HUES64 (cell line): ENCODE measurements around the gene SLC25A45. TPM values are rescaled to one million over a fixed set of nuclear protein-coding genes. Genes with fewer than 3 reads are reported as not detected.

Experiments
- H3K27ac ChIP-seq: 2 replicates; pipeline ENCODE4 v1.7.0; 2013; ENCODE audit warnings: low read depth, low read length, inconsistent platforms
- H3K27me3 ChIP-seq: 2 replicates; pipeline ENCODE4 v1.6.1; 2013; ENCODE audit warnings: mild to moderate bottlenecking, low read length; ENCODE audit not compliant: insufficient read depth
- H3K36me3 ChIP-seq: 2 replicates; pipeline ENCODE4 v1.6.1; 2013; ENCODE audit warnings: mild to moderate bottlenecking, low read length; ENCODE audit not compliant: insufficient read depth
- H3K4me1 ChIP-seq: 2 replicates; pipeline ENCODE4 v1.6.1; 2013; ENCODE audit warnings: mild to moderate bottlenecking, low read length, moderate library complexity; ENCODE audit not compliant: insufficient read depth
- H3K4me3 ChIP-seq: 2 replicates; pipeline ENCODE4 v1.5.1; 2013; ENCODE audit warnings: mild to moderate bottlenecking, low read length, moderate library complexity
- H3K9ac ChIP-seq: 2 replicates; pipeline ENCODE4 v1.6.1; 2013; ENCODE audit warnings: mild to moderate bottlenecking, low read depth, low read length
- H3K9me3 ChIP-seq: 2 replicates; pipeline ENCODE4 v1.6.1; 2013; ENCODE audit warnings: low read depth, low read length; ENCODE audit not compliant: insufficient read depth
- WGBS: fragments of 150-250, 120-280 bp; methylation state at CpG from one replicate; pipeline ENCODE4 v1.1.7; 2013; ENCODE audit warnings: missing lambda C conversion rate; 5-methylcytosine and 5-hydroxymethylcytosine counted together
- polyA plus RNA-seq, 2 experiments: library from polyadenylated mRNA; stranded (reverse); fragments of 50-300 nt; gene quantifications; one replicate each; pipeline ENCODE4 v1.2.3, GENCODE V29; 2013

The SLC25A45 gene, protein sequence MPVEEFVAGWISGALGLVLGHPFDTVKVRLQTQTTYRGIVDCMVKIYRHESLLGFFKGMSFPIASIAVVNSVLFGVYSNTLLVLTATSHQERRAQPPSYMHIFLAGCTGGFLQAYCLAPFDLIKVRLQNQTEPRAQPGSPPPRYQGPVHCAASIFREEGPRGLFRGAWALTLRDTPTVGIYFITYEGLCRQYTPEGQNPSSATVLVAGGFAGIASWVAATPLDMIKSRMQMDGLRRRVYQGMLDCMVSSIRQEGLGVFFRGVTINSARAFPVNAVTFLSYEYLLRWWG
- 0.55 TPM for polyA plus RNA-seq (2013, experiment 1 of 2)
- 1.9 TPM for polyA plus RNA-seq (2013, experiment 2 of 2)

DNA sequence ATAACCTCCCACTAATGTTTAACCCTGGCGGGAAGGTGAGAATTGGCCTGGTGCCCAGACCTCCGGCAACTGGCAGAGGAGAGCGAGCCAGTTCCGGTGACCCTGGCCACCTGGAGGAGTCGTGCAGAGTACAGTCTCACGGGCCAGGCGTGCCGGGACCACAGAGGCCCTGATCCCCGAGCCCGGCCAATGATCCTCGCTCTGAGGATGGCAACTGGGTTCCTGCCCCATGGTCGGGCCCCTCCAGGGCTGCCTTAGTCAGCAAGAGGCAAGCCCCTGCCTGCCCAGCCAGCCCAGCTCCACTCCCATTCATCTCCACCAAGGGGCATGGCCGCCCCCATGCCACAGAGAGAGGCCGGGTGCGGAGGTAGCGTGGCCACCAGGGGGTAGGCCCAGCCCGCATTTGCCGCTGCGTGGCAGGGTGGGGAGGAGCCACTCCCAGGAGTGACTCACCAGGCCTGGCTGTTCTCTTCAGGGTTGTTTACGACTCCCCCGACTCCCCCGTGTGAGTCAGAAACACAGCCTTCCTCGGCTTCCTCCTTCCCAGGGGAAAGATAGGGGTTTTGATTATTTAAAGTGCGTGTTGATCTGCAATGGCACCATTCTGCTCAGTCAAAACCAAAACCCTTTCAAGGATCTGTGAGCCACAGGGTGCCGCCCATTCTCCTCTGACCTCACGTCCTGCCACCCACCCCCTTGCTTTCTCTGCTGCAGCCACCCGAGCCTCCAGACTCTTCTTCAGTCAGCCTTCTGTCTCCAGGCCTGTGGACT is at the start of gene SLC25A45:
Gene SLC25A45 (minus strand): TSS at position 614 of the 771 bp plus-strand sequence. CDS start 695 bp downstream, outside the sequence.
- Histone ChIP-seq H3K4me3 (0 out of 2 replicates have a peak within 1 kb of the TSS, but pooled peaks have one; percentile 5), H3K4me1 (peaks cover 20% of the 10 kb centered on the region), H3K9ac (peak within 1 kb of the TSS; percentile 47), H3K9me3 (no peaks in the 10 kb centered on the region), H3K36me3 (no peaks in the 10 kb centered on the region), H3K27ac (peak within 1 kb of the TSS; percentile 88), H3K27me3 (no peaks in the 10 kb centered on the region)
- 28% methylated on average over 23 of the region's 27 CpGs for whole genome bisulfite sequencing

DNA sequence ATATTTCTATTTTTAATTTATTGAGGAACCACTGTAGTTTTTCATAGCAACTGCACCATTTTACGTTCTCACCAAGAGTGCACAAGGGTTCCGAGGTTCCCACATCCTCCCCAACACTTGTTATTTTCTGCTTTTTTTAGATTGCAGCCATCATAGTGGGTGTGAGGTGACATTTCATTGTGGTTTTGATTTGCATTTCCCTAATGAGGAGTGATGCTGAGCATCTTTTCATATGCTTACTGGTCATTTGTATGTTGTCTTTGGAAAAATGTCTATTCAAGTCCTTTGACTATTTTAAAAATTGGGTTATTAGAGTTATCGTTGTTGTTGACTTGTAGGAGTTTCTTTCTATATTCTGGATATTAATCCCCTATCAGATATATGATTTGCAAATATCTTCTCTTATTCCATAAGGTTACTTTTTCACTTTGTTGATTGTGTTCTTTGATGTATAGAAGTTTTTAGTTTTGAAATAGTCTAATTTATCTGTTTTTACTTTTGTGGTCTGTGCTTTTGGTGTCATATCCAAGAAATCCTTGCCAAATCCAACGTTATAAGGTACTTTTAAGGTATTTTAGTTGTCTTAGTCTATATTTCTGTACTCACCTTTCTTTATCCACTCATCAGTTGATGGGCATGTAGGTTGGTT is 49.1 kb upstream of the SLC25A45 start:
- peaks cover 26% of the 10 kb centered on the region for H3K36me3 ChIP-seq
- no peak overlapping the region for H3K4me3 ChIP-seq
- H3K27me3 ChIP-seq, result no peaks in the 10 kb centered on the region
- no peak overlapping the region for H3K27ac ChIP-seq
- 88% methylated on average over 2 of the region's 4 CpGs for WGBS
- no peak overlapping the region for H3K9ac ChIP-seq
- peaks cover 34% of the 10 kb centered on the region for H3K4me1 ChIP-seq
- no peaks in the 10 kb centered on the region for H3K9me3 ChIP-seq

DNA sequence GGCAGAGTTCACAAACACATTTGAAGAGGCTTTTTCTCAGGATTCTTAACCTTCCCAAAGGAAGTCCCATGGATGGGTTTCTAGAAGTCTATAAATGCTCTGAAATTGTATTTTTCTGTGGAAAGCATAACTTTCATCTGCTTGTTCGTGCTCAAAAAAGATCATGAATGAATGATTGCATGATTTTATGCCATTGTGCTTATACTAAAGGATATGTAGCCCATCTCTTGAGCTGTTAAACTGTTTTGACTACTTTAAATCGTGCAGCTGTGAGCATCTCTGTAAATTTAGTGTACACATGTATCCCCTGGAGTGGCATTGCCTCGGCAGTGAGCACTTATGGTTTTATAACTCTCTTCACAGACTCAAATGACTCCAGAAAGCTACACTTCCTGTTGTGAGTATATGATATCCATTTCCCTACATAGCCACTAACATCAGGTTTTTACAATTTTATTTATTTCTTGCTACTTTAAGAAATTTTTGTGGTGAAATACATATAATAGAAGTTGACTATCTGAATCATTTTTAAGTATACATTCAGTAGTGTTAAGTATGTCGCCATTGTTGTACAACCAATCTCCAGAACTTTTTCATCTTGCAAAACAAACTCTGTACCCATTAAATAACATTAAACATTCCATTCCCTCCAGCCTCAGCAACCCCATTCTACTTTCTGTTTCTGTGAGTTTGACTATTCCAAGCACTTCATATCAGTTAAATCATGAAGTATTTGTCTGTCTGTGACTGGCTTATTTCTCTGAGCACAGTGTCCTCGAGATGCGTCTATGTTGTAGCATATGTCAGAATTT is 48.2 kb upstream of the SLC25A45 start:
- Histone ChIP-seq H3K4me3 (no peak overlapping the region), H3K4me1 (peaks cover 43% of the 10 kb centered on the region), H3K9me3 (no peaks in the 10 kb centered on the region), H3K36me3 (peaks cover 24% of the 10 kb centered on the region), H3K9ac (no peak overlapping the region), H3K27ac (no peak overlapping the region), H3K27me3 (no peaks in the 10 kb centered on the region)
- WGBS, result 96% methylated on average over 6 of the region's 6 CpGs

DNA sequence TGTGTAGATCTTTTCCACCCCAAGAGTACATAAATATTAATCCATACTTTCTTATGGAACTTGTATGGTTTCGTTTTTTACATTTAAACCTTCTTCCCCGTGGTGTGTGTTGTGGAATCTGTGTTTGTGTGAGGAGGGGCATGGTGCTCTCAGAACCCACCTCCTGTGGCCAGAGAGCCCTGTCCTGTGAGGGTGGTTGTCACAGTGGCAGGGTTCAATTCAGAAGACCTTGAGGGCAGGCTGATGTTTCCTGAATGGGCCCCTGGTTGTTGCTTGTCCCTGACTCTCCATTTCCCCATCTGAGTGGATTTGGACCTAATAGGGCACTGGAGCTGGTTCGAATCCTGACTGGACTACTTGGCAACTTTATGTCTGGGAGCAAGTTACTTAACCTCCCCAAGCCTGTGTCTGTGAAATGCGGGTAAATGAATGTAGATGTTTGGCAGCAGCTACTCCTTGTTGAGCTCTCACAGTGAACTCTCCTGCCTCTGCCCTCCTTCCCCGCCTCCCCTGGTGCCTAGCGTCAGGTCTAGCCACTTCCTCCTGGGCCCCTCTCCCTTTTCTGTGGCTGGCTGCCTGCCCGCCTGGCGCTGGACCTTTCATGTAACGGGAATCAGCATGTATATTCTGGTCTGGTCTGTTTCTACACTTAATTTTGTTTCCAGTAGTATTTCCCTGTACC is 47.4 kb upstream of the SLC25A45 start:
- H3K9me3 ChIP-seq, result no peaks in the 10 kb centered on the region
- no peaks in the 10 kb centered on the region for H3K27me3 ChIP-seq
- WGBS, result 61% methylated on average over 8 of the region's 9 CpGs
- H3K36me3 ChIP-seq, result peaks cover 16% of the 10 kb centered on the region
- no peak overlapping the region for H3K9ac ChIP-seq
- H3K4me3 ChIP-seq, result no peak overlapping the region
- H3K4me1 ChIP-seq, result peaks cover 50% of the 10 kb centered on the region
- no peak overlapping the region for H3K27ac ChIP-seq

DNA sequence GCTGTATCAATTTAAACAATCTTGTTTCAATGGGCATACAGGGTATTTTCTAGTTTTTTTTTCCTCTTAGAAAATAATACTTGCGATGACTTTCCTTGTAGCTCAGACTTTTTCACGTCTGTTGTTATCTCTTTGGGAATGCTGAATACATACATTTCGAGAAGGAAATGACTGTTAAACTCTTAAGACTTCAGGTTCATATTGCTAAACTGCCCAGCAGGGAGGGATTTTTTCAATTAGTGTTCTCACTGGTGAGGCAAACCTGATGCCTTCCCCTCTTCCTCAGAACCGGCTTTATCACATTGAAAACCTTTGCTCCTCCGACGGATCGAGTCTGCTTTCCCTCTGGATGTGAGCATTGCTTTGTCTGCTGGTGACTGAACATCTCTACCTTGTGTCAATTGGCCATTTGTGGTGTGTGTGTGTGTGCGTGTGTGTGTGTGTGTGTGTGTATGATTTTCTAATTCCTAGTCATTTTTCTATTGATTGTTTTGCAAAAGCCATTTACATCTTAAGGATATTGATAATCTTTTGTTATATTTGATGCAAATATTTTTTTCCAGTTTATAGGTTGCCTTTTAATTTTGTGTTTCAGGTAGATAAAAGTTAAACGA is 46.7 kb upstream of the SLC25A45 start:
- H3K36me3 ChIP-seq, result peaks cover 9% of the 10 kb centered on the region
- H3K4me3 ChIP-seq, result no peak overlapping the region

DNA sequence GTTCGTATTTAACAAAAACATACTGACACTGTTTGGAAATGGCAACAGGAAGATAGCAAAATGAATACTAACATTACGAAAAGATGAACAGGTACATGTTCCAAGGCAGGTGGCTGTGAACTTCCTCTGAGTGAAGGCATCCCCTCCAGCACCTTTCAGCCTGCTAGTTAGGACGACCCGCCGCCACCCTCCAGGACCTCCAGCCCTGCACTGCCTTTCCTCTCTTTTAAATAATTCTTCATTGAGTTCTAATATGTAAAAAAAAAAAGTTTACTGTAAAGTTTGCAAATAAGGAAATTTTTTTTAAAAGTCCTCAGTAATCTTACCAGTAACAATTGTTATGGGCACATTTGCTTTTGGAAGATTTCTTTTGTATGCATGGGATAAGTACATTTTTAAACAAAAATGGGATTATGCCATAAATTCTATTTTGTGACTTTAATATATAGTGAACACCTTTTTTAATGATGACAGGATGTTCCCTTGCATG is 46.2 kb upstream of the SLC25A45 start:
- Histone ChIP-seq H3K4me1 (peaks cover 58% of the 10 kb centered on the region), H3K27me3 (no peaks in the 10 kb centered on the region), H3K4me3 (no peak overlapping the region), H3K36me3 (0 out of 2 replicates have a peak, but pooled peaks cover 4% of the 10 kb centered on the region), H3K9ac (no peak overlapping the region), H3K27ac (no peak overlapping the region), H3K9me3 (no peaks in the 10 kb centered on the region)
- WGBS, result 65% methylated on average over 5 of the region's 5 CpGs

More for the DNA sequence above, 46.7 kb upstream of the SLC25A45 start:
- H3K9ac ChIP-seq, result no peak overlapping the region
- H3K27ac ChIP-seq, result no peak overlapping the region; the same call in 1 of the 2 replicates
- H3K4me1 ChIP-seq, result peaks cover 57% of the 10 kb centered on the region
- 52% methylated on average over 8 of the region's 9 CpGs for WGBS
- H3K27me3 ChIP-seq, result no peaks in the 10 kb centered on the region
- no peaks in the 10 kb centered on the region for H3K9me3 ChIP-seq

DNA sequence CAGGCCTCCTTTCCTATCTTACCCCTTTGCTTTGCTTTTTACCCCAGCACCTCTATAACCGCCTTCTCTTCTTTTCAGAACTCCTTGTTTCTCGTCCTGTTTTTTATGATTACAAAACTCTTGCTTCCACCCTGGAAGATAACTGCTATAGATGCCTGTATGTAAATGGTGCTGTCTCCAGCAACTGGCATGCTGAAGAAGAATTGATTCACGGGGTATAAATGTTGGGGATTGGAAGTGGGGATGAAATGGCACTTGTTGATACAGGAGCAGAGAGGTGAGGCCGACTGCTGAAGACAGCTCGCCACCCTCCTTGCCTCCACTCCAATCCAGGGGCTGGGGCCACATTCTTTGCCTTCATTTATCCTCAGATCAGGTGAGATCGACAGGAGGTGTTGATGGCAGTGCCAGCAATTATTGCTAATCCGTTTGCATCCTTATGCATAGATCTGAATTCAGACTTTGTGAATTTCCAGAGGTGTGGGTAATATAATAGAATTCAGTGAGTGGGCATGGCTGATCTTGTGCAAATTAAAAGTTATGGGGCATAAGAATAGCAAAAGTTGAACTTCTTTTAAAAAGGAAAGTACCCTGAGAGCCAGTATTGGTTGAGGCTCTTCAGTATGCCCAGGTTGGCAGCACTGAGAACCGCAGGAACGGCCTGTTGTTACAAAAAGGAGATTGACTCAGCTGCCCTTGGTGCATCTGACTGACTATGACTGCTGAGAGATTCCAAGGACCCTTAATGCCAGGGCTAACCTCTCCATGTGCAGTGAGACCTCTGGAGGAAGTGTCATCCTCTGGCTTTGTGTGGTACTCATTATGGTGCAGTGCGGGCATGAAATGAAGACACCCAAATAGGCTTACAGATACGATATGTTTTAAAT is 45.5 kb upstream of the SLC25A45 start:
- Histone ChIP-seq H3K27ac (no peak overlapping the region), H3K9me3 (no peaks in the 10 kb centered on the region), H3K4me1 (peaks cover 65% of the 10 kb centered on the region), H3K4me3 (no peak overlapping the region), H3K27me3 (no peaks in the 10 kb centered on the region), H3K9ac (no peak overlapping the region), H3K36me3 (0 out of 2 replicates have a peak, but pooled peaks cover 4% of the 10 kb centered on the region)
- 78% methylated on average over 11 of the region's 11 CpGs for WGBS

DNA sequence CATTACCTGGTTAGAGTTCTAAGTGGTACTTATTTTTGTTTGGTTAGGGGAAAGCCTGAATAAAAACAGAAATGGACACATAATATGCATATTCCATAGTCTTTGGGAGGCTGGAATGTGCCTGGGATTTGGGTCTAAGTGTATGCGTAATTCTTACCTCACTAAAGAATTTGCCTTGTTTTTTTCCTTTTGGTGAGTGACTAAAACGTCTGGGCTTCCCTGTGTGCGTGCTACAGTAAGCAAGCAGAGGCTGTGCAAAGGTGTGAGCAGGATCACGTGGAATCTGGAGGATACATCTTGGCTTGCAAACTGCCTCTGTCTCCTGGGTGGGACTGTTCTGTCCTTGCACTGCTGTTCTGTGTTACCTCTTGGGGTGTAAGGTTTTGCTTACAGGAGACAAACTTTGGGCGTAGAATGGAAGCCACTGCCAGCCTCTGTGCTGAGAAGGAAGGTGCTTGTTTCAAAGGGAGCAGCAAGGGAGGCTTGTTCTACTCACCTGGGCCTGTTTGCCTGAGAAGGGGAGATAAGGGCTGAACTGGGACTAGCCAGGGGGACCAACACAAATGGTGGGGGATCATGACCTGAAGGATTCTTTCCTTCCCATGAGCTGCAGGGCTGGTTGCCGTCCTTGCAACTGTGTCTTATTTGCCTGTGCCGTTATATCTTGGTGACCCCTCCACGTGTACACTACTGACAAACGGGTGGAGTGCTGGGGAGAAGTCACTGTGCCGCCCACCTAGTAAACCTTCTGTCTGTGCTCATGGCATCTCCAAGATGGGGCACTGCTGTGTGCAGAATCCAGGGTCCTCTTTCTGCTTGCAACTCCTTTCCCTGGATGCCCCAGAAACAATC is 44.6 kb upstream of the SLC25A45 start:
- 0 out of 2 replicates have a peak, but pooled peaks cover 4% of the 10 kb centered on the region for H3K36me3 ChIP-seq
- H3K9me3 ChIP-seq, result no peaks in the 10 kb centered on the region
- no peaks in the 10 kb centered on the region for H3K27me3 ChIP-seq
- H3K4me3 ChIP-seq, result peak overlapping the region; percentile 65
- peaks cover 67% of the 10 kb centered on the region for H3K4me1 ChIP-seq
- H3K9ac ChIP-seq, result peak overlapping the region; percentile 27; the same call in 1 of the 2 replicates
- WGBS, result 83% methylated on average over 10 of the region's 10 CpGs
- peak overlapping the region; percentile 50; the same call in 1 of the 2 replicates for H3K27ac ChIP-seq
